OCI-LY3 (cell line): ENCODE measurements around the gene AMTN.

ENCODE experiments used
- H2AFZ ChIP-seq: fragments of 200-600, 300-600 bp; shearing (Covaris generic); 2 replicates; pipeline ENCODE4 v1.6.0; 2014; ENCODE audit warnings: antibody characterized with exemption, low read depth, low read length
- H3K27ac ChIP-seq: fragments of 200-600, 300-600 bp; sonication (generic); 2 replicates; pipeline ENCODE4 v1.5.1; 2014; ENCODE audit warnings: mild to moderate bottlenecking, low read length, moderate library complexity, mixed read lengths
- H3K27me3 ChIP-seq: fragments of 200-600, 300-600 bp; sonication (generic); 2 replicates; pipeline ENCODE4 v1.6.1; 2014; ENCODE audit warnings: low read depth, low read length, mixed read lengths
- H3K36me3 ChIP-seq: fragments of 200-600, 300-600 bp; sonication (generic); replicated peaks from 2 replicates; pipeline ENCODE3; 2014; ENCODE audit warnings: low read depth, low read length, mixed read lengths
- H3K4me1 ChIP-seq: fragments of 300-600, 200-600 bp; sonication (generic); 2 replicates; pipeline ENCODE4 v1.6.1; 2014; ENCODE audit warnings: low read length, mixed read lengths
- H3K4me2 ChIP-seq: fragments of 200-600, 300-600 bp; sonication (generic); 2 replicates; pipeline ENCODE4 v1.6.1; 2014; ENCODE audit warnings: low read length, mixed read lengths
- H3K4me3 ChIP-seq: fragments of 300-600, 200-600 bp; sonication (generic); 2 replicates; pipeline ENCODE4 v1.5.1; 2014; ENCODE audit warnings: antibody characterized with exemption, mild to moderate bottlenecking, low read length, moderate library complexity
- H3K79me2 ChIP-seq: fragments of 300-600, 200-600 bp; shearing (Covaris generic); 2 replicates; pipeline ENCODE4 v1.6.1; 2014; ENCODE audit warnings: mild to moderate bottlenecking, low read length, mixed read lengths
- H3K9ac ChIP-seq: fragments of 300-600, 200-600 bp; shearing (Covaris generic); 2 replicates; pipeline ENCODE4 v1.6.0; 2014; ENCODE audit warnings: mild to moderate bottlenecking, low read length, moderate library complexity
- H3K9me3 ChIP-seq: fragments of 200-600, 300-600 bp; shearing (Covaris generic); 2 replicates; pipeline ENCODE4 v1.6.1; 2014; ENCODE audit warnings: low read length, mixed read lengths; ENCODE audit not compliant: insufficient read depth
- H4K20me1 ChIP-seq: fragments of 200-600, 300-600 bp; sonication (generic); 2 replicates; pipeline ENCODE4 v1.6.1; 2016; ENCODE audit warnings: low read length, mixed read lengths; ENCODE audit not compliant: insufficient read depth
- EZH2phosphoT487 ChIP-seq: fragments of 200-600 bp; shearing (Covaris generic); IDR thresholded peaks from 2 replicates; pipeline ENCODE4 v1.6.1; 2018; ENCODE audit warnings: antibody characterized with exemption, mixed run types, low read depth
- TF ChIP-seq, protein P1 (sequence below): fragments of 200-600, 300-600 bp; sonication (generic); IDR thresholded peaks from 2 replicates; pipeline ENCODE4 v1.5.1; 2014; ENCODE audit warnings: antibody characterized with exemption, low read length, low read depth

The AMTN gene, protein sequence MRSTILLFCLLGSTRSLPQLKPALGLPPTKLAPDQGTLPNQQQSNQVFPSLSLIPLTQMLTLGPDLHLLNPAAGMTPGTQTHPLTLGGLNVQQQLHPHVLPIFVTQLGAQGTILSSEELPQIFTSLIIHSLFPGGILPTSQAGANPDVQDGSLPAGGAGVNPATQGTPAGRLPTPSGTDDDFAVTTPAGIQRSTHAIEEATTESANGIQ

GRCh38 chr4:70518269-70518668 is at the start of gene AMTN:
TSS of gene AMTN (plus strand) at chr4:70518569. CDS start at chr4:70518778, 209 bp downstream.
- no peaks in the 10 kb centered on the region for H3K79me2 ChIP-seq
- H3K27ac ChIP-seq: no peak within 1 kb of the TSS

GRCh38 chr4:70471897-70472296 is 46.5 kb upstream of the AMTN start, which contains the start of gene MUC7:
TSS of gene MUC7 (plus strand) at chr4:70472197. CDS start at chr4:70474022, 1,825 bp downstream.
- Histone ChIP-seq H3K27ac (no peak within 1 kb of the TSS), H3K4me2 (no peak within 1 kb of the TSS), H3K27me3 (no peaks in the 10 kb centered on the region), H2AFZ (no peak within 1 kb of the TSS), H3K4me1 (no peaks in the 10 kb centered on the region), H3K4me3 (no peak within 1 kb of the TSS), H3K9me3 (no peaks in the 10 kb centered on the region), H3K9ac (no peak within 1 kb of the TSS), H3K36me3 (no peaks in the 10 kb centered on the region), H4K20me1 (no peaks in the 10 kb centered on the region), H3K79me2 (no peaks in the 10 kb centered on the region)
- no peak for TF ChIP-seq EZH2phosphoT487
- TF ChIP-seq, protein P1, sequence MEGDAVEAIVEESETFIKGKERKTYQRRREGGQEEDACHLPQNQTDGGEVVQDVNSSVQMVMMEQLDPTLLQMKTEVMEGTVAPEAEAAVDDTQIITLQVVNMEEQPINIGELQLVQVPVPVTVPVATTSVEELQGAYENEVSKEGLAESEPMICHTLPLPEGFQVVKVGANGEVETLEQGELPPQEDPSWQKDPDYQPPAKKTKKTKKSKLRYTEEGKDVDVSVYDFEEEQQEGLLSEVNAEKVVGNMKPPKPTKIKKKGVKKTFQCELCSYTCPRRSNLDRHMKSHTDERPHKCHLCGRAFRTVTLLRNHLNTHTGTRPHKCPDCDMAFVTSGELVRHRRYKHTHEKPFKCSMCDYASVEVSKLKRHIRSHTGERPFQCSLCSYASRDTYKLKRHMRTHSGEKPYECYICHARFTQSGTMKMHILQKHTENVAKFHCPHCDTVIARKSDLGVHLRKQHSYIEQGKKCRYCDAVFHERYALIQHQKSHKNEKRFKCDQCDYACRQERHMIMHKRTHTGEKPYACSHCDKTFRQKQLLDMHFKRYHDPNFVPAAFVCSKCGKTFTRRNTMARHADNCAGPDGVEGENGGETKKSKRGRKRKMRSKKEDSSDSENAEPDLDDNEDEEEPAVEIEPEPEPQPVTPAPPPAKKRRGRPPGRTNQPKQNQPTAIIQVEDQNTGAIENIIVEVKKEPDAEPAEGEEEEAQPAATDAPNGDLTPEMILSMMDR: no peak

More at GRCh38 chr4:70518269-70518668, at the start of gene AMTN:
- Histone ChIP-seq H3K4me2 (no peak within 1 kb of the TSS), H4K20me1 (no peaks in the 10 kb centered on the region), H3K4me1 (no peaks in the 10 kb centered on the region), H3K36me3 (no peaks in the 10 kb centered on the region), H3K9me3 (no peaks in the 10 kb centered on the region), H3K27me3 (no peaks in the 10 kb centered on the region), H3K9ac (no peak within 1 kb of the TSS), H2AFZ (no peak within 1 kb of the TSS), H3K4me3 (no peak within 1 kb of the TSS)
- TF ChIP-seq, protein P1: no peak
- TF ChIP-seq EZH2phosphoT487: no peak

DNA sequence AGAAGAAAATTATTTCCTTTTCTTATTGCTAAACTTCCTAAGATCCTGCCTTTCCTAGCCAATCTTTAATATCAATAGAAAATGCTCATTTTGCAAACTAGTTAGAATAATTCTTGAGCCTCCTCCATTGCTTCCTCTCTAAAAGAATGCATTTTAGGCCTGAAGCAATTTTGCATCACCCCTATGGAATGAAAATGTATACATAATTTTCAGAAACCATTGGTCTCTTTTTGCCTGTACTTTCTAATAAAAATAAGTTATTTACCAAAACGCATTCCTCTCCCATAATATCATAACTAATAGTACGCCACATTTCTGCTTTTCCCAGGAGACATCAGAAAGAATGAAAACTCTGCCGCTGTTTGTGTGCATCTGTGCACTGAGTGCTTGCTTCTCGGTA is 44.7 kb upstream of the AMTN start:
- no peak overlapping the region for H3K4me3 ChIP-seq
- no peak overlapping the region for H2AFZ ChIP-seq
- H3K27me3 ChIP-seq: no peaks in the 10 kb centered on the region
- no peak overlapping the region for H3K9ac ChIP-seq
- H3K27ac ChIP-seq: no peak overlapping the region
- TF ChIP-seq EZH2phosphoT487: no peak
- TF ChIP-seq, protein P1: no peak
- H3K9me3 ChIP-seq: no peaks in the 10 kb centered on the region
- no peak overlapping the region for H3K4me2 ChIP-seq
- no peaks in the 10 kb centered on the region for H4K20me1 ChIP-seq
- H3K79me2 ChIP-seq: no peaks in the 10 kb centered on the region
- no peaks in the 10 kb centered on the region for H3K36me3 ChIP-seq
- no peaks in the 10 kb centered on the region for H3K4me1 ChIP-seq

DNA sequence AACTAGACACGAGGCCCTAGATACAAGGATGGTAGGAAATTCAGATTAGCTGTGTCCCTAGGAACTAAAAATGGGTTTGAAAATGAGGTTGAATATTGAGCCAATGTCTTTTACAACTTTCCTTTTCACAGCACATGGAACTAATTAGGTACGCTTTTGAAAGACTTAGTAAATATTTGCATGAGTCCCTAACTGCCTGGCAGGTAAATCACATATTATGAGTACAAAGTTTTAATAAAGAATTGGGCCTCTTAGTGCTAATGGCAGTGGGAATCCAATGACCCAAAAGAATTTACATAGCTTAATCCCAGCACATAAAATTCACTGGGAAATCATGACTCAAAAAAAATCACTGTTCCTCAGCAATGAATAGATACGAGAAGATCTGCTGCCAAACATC is 29.6 kb upstream of the AMTN start:
- Histone ChIP-seq H2AFZ (no peak overlapping the region), H3K4me2 (no peak overlapping the region), H3K9me3 (no peaks in the 10 kb centered on the region), H3K79me2 (no peaks in the 10 kb centered on the region), H3K4me1 (peaks cover 6% of the 10 kb centered on the region; the same call in 1 of the 2 replicates), H4K20me1 (no peaks in the 10 kb centered on the region), H3K36me3 (no peaks in the 10 kb centered on the region), H3K27me3 (no peaks in the 10 kb centered on the region), H3K27ac (no peak overlapping the region), H3K4me3 (no peak overlapping the region), H3K9ac (no peak overlapping the region)
- TF ChIP-seq, protein P1: no peak
- no peak for TF ChIP-seq EZH2phosphoT487
